ENCODE results near the gene NEURL2.

NEURL2 gene

GRCh38 chr20:45938727-45939438, 47.9 kb upstream of the NEURL2 start:
- Histone ChIP-seq H3K4me1 (ENCODE audit: insufficient read depth, low read length) (peaks cover 16% of the 10 kb centered on the region), H3K36me3 (ENCODE audit: insufficient read depth, low read length) (peaks cover 68% of the 10 kb centered on the region), H3K9me3 (ENCODE audit: insufficient read depth, low read length, severe bottlenecking) (no peaks in the 10 kb centered on the region), H4K20me1 (ENCODE audit: insufficient read depth, low read length) (peaks cover 29% of the 10 kb centered on the region), H3K79me2 (ENCODE audit: insufficient read depth, low read length) (peaks cover 44% of the 10 kb centered on the region), H3K4me2 (ENCODE audit: insufficient read depth, low read length) (no peak overlapping the region), H2AFZ (ENCODE audit: low read depth, low read length) (no peak overlapping the region), H3K4me3 (ENCODE audit: low read depth in 1 of 2, low read length in 2 of 2) (no peak overlapping the region), H3K9ac (ENCODE audit: low read depth, low read length) (no peak overlapping the region), H3K27ac (ENCODE audit: low read length) (no peak overlapping the region), H3K27me3 (ENCODE audit: insufficient read depth, low read length, poor library complexity) (no peaks in the 10 kb centered on the region)
- TF ChIP-seq CTCF (IDR thresholded peaks at IDR 0.05; ENCODE audit: borderline replicate concordance, extremely low read depth, low read length, poor library complexity, severe bottlenecking), result no peak
- no peak for TF ChIP-seq EZH2 (IDR thresholded peaks at IDR 0.05; ENCODE audit: borderline replicate concordance, low read depth, low read length, severe bottlenecking)
- DNase-seq, result no peak
- no peak for ATAC-seq (ENCODE audit: insufficient read depth, low read depth)

GRCh38 chr20:45937765-45938164, 46.8 kb upstream of the NEURL2 start:
- DNase-seq (no peak), ATAC-seq (ENCODE audit: insufficient read depth, low read depth) (no peak)
- Histone ChIP-seq H4K20me1 (ENCODE audit: insufficient read depth, low read length) (peaks cover 38% of the 10 kb centered on the region), H3K4me1 (ENCODE audit: insufficient read depth, low read length) (peaks cover 27% of the 10 kb centered on the region), H2AFZ (ENCODE audit: low read depth, low read length) (no peak overlapping the region), H3K79me2 (ENCODE audit: insufficient read depth, low read length) (peaks cover 55% of the 10 kb centered on the region), H3K9ac (ENCODE audit: low read depth, low read length) (no peak overlapping the region), H3K27me3 (ENCODE audit: insufficient read depth, low read length, poor library complexity) (no peaks in the 10 kb centered on the region), H3K27ac (ENCODE audit: low read length) (no peak overlapping the region), H3K9me3 (ENCODE audit: insufficient read depth, low read length, severe bottlenecking) (no peaks in the 10 kb centered on the region), H3K4me3 (ENCODE audit: low read depth in 1 of 2, low read length in 2 of 2) (no peak overlapping the region), H3K36me3 (ENCODE audit: insufficient read depth, low read length) (peaks cover 58% of the 10 kb centered on the region), H3K4me2 (ENCODE audit: insufficient read depth, low read length) (no peak overlapping the region)
- TF ChIP-seq CTCF (IDR thresholded peaks at IDR 0.05; ENCODE audit: borderline replicate concordance, extremely low read depth, low read length, poor library complexity, severe bottlenecking) (no peak), EZH2 (IDR thresholded peaks at IDR 0.05; ENCODE audit: borderline replicate concordance, low read depth, low read length, severe bottlenecking) (no peak)

GRCh38 chr20:45935416-45936046, 44.5 kb upstream of the NEURL2 start:
- no peak for DNase-seq
- no peak for ATAC-seq (ENCODE audit: insufficient read depth, low read depth)
- peak overlapping the region; percentile 73 for H2AFZ ChIP-seq (ENCODE audit: low read depth, low read length)
- peak overlapping the region; percentile 100 for H3K9ac ChIP-seq (ENCODE audit: low read depth, low read length)
- H4K20me1 ChIP-seq (ENCODE audit: insufficient read depth, low read length), result peaks cover 38% of the 10 kb centered on the region
- peaks cover 57% of the 10 kb centered on the region for H3K79me2 ChIP-seq (ENCODE audit: insufficient read depth, low read length)
- no peaks in the 10 kb centered on the region for H3K9me3 ChIP-seq (ENCODE audit: insufficient read depth, low read length, severe bottlenecking)
- H3K27ac ChIP-seq (ENCODE audit: low read length), result peak overlapping the region; percentile 91
- H3K4me1 ChIP-seq (ENCODE audit: insufficient read depth, low read length), result peaks cover 27% of the 10 kb centered on the region
- H3K36me3 ChIP-seq (ENCODE audit: insufficient read depth, low read length), result peaks cover 43% of the 10 kb centered on the region
- H3K4me3 ChIP-seq (ENCODE audit: low read depth in 1 of 2, low read length in 2 of 2), result peak overlapping the region; percentile 93 to 97
- TF ChIP-seq EZH2 (IDR thresholded peaks at IDR 0.05; ENCODE audit: borderline replicate concordance, low read depth, low read length, severe bottlenecking) (no peak), CTCF (IDR thresholded peaks at IDR 0.05; ENCODE audit: borderline replicate concordance, extremely low read depth, low read length, poor library complexity, severe bottlenecking) (no peak)
- H3K27me3 ChIP-seq (ENCODE audit: insufficient read depth, low read length, poor library complexity), result no peaks in the 10 kb centered on the region
- peak overlapping the region; percentile 73 for H3K4me2 ChIP-seq (ENCODE audit: insufficient read depth, low read length)

Measured in DND-41 (cell line).